ENCODE measurements around the gene RPS6KA3. TPM values are rescaled to one million over a fixed set of nuclear protein-coding genes. Genes with fewer than 3 reads are reported as not detected.
A peak's percentile ranks its signal among the peaks of the same experiment; 100 is the strongest.
"Not testable (repeated sequence)": the region's sequence is repeated elsewhere in the genome, so short reads cannot be mapped to it uniquely, and the experiment has no call there.

The RPS6KA3 gene
- total RNA-seq, 4 donors from 2014 or later = 41.1 to 56.7 (median 50.7) TPM

GRCh38 chrX:20132666-20133065 lies 134.0 kb downstream of the RPS6KA3 start:
- Histone ChIP-seq H3K36me3 (peaks cover 0 to 39% (median 0%) of the 10 kb centered on the region in 3 donors), H3K27ac (no peak overlapping the region), H3K4me1 (no peaks in the 10 kb centered on the region), H3K4me3 (no peak overlapping the region), H3K9me3 (no peaks in the 10 kb centered on the region), H3K27me3 (no peaks in the 10 kb centered on the region)
- no peak for TF ChIP-seq POLR2A (IDR thresholded peaks at IDR 0.05)
- DNase-seq = no peak

- no peaks in the 10 kb centered on the region for H3K9me3 ChIP-seq
- DNase-seq = no peak
- peaks cover 0 to 39% (median 0%) of the 10 kb centered on the region in 3 donors for H3K36me3 ChIP-seq
- H3K27me3 ChIP-seq = no peaks in the 10 kb centered on the region
- no peak overlapping the region for H3K27ac ChIP-seq
- TF ChIP-seq POLR2A (IDR thresholded peaks at IDR 0.05) (no peak), CTCF (IDR thresholded peaks at IDR 0.05) (no peak)
- H3K4me1 ChIP-seq = no peaks in the 10 kb centered on the region
- no peak overlapping the region for H3K4me3 ChIP-seq
Observed at GRCh38 chrX:20130357-20130756, 136.4 kb downstream of the RPS6KA3 start.

- no peak for TF ChIP-seq POLR2A (IDR thresholded peaks at IDR 0.05)
- TF ChIP-seq CTCF (IDR thresholded peaks at IDR 0.05) = no peak
- H3K27ac ChIP-seq = no peak overlapping the region
- no peaks in the 10 kb centered on the region for H3K4me1 ChIP-seq
- H3K36me3 ChIP-seq = peaks cover 0 to 39% (median 0%) of the 10 kb centered on the region in 3 donors
- no peaks in the 10 kb centered on the region for H3K9me3 ChIP-seq
- no peaks in the 10 kb centered on the region for H3K27me3 ChIP-seq
- H3K4me3 ChIP-seq = no peak overlapping the region
- no peak for DNase-seq
Observed at GRCh38 chrX:20129547-20129946, 137.2 kb downstream of the RPS6KA3 start.

GRCh38 chrX:20128670-20129069 lies 138.0 kb downstream of the RPS6KA3 start:
- TF ChIP-seq POLR2A (IDR thresholded peaks at IDR 0.05) (no peak), CTCF (IDR thresholded peaks at IDR 0.05) (no peak)
- H3K9me3 ChIP-seq = no peaks in the 10 kb centered on the region
- H3K36me3 ChIP-seq = peaks cover 0 to 37% (median 0%) of the 10 kb centered on the region in 3 donors
- H3K4me3 ChIP-seq = no peak overlapping the region
- H3K27ac ChIP-seq = no peak overlapping the region
- H3K4me1 ChIP-seq = no peaks in the 10 kb centered on the region
- no peak for DNase-seq
- H3K27me3 ChIP-seq = no peaks in the 10 kb centered on the region

GRCh38 chrX:20127440-20127839 lies 139.3 kb downstream of the RPS6KA3 start:
- H3K4me1 ChIP-seq, H3K4me3 ChIP-seq, H3K27me3 ChIP-seq, H3K27ac ChIP-seq, DNase-seq, H3K9me3 ChIP-seq: not testable (repeated sequence)
- peak in 2 of 6 experiments; percentile 10 to 19 for TF ChIP-seq CTCF (IDR thresholded peaks at IDR 0.05)
- peaks cover 0 to 28% (median 0%) of the 10 kb centered on the region in 3 donors for H3K36me3 ChIP-seq

GRCh38 chrX:20126833-20127232 lies 139.9 kb downstream of the RPS6KA3 start:
- not testable (repeated sequence) for H3K27ac ChIP-seq, H3K4me3 ChIP-seq, H3K9me3 ChIP-seq, DNase-seq, H3K4me1 ChIP-seq, H3K27me3 ChIP-seq
- peaks cover 0 to 26% (median 0%) of the 10 kb centered on the region in 3 donors for H3K36me3 ChIP-seq

GRCh38 chrX:20124964-20125363 lies 141.7 kb downstream of the RPS6KA3 start:
- H3K36me3 ChIP-seq = peaks cover 0 to 10% (median 0%) of the 10 kb centered on the region in 3 donors
- H3K27me3 ChIP-seq = no peaks in the 10 kb centered on the region
- H3K9me3 ChIP-seq = no peaks in the 10 kb centered on the region
- no peak for TF ChIP-seq CTCF (IDR thresholded peaks at IDR 0.05)
- TF ChIP-seq POLR2A (IDR thresholded peaks at IDR 0.05) = no peak
- H3K4me3 ChIP-seq = no peak overlapping the region
- no peak for DNase-seq
- no peaks in the 10 kb centered on the region for H3K4me1 ChIP-seq
- no peak overlapping the region for H3K27ac ChIP-seq

All from Peyer's patch (tissue), 4 donors.